Neural progenitor cell (in vitro differentiated cells): Measurements from ENCODE around the gene SLC2A5. TPM values are rescaled to one million over a fixed set of nuclear protein-coding genes. Genes with fewer than 3 reads are reported as not detected.
"Not testable (repeated sequence)": the region's sequence is repeated elsewhere in the genome, so short reads cannot be mapped to it uniquely, and the experiment has no call there.

Experiments used
- DNase-seq: peaks from one replicate; pipeline ENCODE4 v3.0.0-alpha.2; 2016; ENCODE audit warnings: low spot score
- H2AFZ ChIP-seq: fragments of 200-600 bp; sonication (generic); replicated peaks from 2 replicates; pipeline ENCODE4 v1.6.1; 2016; ENCODE audit warnings: antibody characterized with exemption
- H3F3A ChIP-seq: fragments of 200-600 bp; sonication (generic); 2 replicates; pipeline ENCODE4 v1.6.1; 2016; ENCODE audit warnings: antibody characterized with exemption, low read depth
- H3K27ac ChIP-seq: fragments of 200-600 bp; sonication (generic); 2 replicates; pipeline ENCODE4 v1.5.1; 2016; ENCODE audit warnings: mild to moderate bottlenecking
- H3K27me3 ChIP-seq: fragments of 200-600 bp; sonication (generic); 2 replicates; pipeline ENCODE4 v1.6.1; 2016; ENCODE audit warnings: mild to moderate bottlenecking, moderate library complexity
- H3K36me3 ChIP-seq: fragments of 200-600 bp; sonication (generic); 2 replicates; pipeline ENCODE4 v1.5.1; 2016
- H3K4me1 ChIP-seq: fragments of 200-600 bp; sonication (generic); 2 replicates; pipeline ENCODE4 v1.6.1; 2016; ENCODE audit warnings: mixed run types
- H3K4me2 ChIP-seq: fragments of 200-600 bp; sonication (generic); 2 replicates; pipeline ENCODE4 v1.6.1; 2016
- H3K4me3 ChIP-seq: fragments of 200-600 bp; sonication (generic); 2 replicates; pipeline ENCODE4 v1.5.1; 2016
- H3K79me2 ChIP-seq: fragments of 200-600 bp; sonication (generic); 2 replicates; pipeline ENCODE4 v1.6.1; 2016; ENCODE audit warnings: low read depth
- H3K9ac ChIP-seq: fragments of 200-600 bp; sonication (generic); 2 replicates; pipeline ENCODE4 v1.6.1; 2016
- H3K9me3 ChIP-seq: fragments of 200-600 bp; sonication (generic); 2 replicates; pipeline ENCODE4 v1.5.1; 2016; ENCODE audit warnings: low read depth
- H4K20me1 ChIP-seq: fragments of 200-600 bp; sonication (generic); 2 replicates; pipeline ENCODE4 v1.6.1; 2016; ENCODE audit warnings: low read depth
- H3K27ac Mint-ChIP-seq: 3 replicates; pipeline ENCODE4 v1.8.0; 2021; ENCODE audit warnings: mixed read lengths
- H3K27me3 Mint-ChIP-seq: 2 replicates; pipeline ENCODE4 v1.8.0; 2022; ENCODE audit warnings: low read depth, mild to moderate bottlenecking, inconsistent platforms, moderate library complexity, mixed read lengths; ENCODE audit not compliant: insufficient read depth
- H3K36me3 Mint-ChIP-seq: 3 replicates; pipeline ENCODE4 v1.8.0; 2021; ENCODE audit warnings: mixed read lengths
- H3K4me1 Mint-ChIP-seq: 3 replicates; pipeline ENCODE4 v1.8.0; 2021; ENCODE audit warnings: mixed read lengths
- H3K4me3 Mint-ChIP-seq: 3 replicates; pipeline ENCODE4 v1.8.0; 2021; ENCODE audit warnings: mild to moderate bottlenecking, moderate library complexity, mixed read lengths
- H3K9me3 Mint-ChIP-seq: 3 replicates; pipeline ENCODE4 v1.8.0; 2020; ENCODE audit warnings: mixed read lengths
- CTCF ChIP-seq: fragments of 200-600 bp; sonication (generic); IDR thresholded peaks from 2 replicates; pipeline ENCODE4 v1.5.1; 2017; ENCODE audit warnings: antibody characterized with exemption, mild to moderate bottlenecking
- EZH2 ChIP-seq: fragments of 200-600 bp; sonication (generic); IDR thresholded peaks from 2 replicates; pipeline ENCODE4 v1.6.1; 2017; ENCODE audit warnings: antibody characterized with exemption, mild to moderate bottlenecking, moderate library complexity
- EZH2phosphoT487 ChIP-seq: fragments of 200-600 bp; sonication (generic); IDR thresholded peaks from 2 replicates; pipeline ENCODE4 v1.6.1; 2017; ENCODE audit warnings: antibody characterized with exemption
- total RNA-seq: library from RNA; depleted of rRNA; stranded (reverse); fragments of >200 nt; gene quantifications from 2 replicates; pipeline ENCODE4 v1.2.3, GENCODE V29; 2015; ENCODE audit warnings: low replicate concordance

The SLC2A5 gene
- total RNA-seq, 1 donor from 2014 or later = not detected

- Mint-ChIP-seq H3K9me3 (peaks cover 1% of the 10 kb centered on the region), H3K4me1 (peaks cover 9% of the 10 kb centered on the region), H3K4me3 (no peak overlapping the region), H3K36me3 (no peaks in the 10 kb centered on the region), H3K27ac (no peak overlapping the region), H3K27me3 (peaks cover 14% of the 10 kb centered on the region)
- TF ChIP-seq CTCF = no peak
- no peak for TF ChIP-seq EZH2
- TF ChIP-seq EZH2phosphoT487 = no peak
- Histone ChIP-seq H2AFZ (no peak overlapping the region), H3K79me2 (no peaks in the 10 kb centered on the region), H3K27ac (no peak overlapping the region), H3K4me1 (no peaks in the 10 kb centered on the region), H3F3A (no peaks in the 10 kb centered on the region), H3K4me2 (no peak overlapping the region), H3K9me3 (no peaks in the 10 kb centered on the region), H3K36me3 (no peaks in the 10 kb centered on the region), H4K20me1 (no peaks in the 10 kb centered on the region), H3K4me3 (no peak overlapping the region), H3K9ac (no peak overlapping the region), H3K27me3 (no peaks in the 10 kb centered on the region)
- no peak for DNase-seq
These were observed 44.6 kb downstream of the SLC2A5 start for GRCh38 chr1:9024837-9025236.

- Mint-ChIP-seq H3K27ac (no peak overlapping the region), H3K9me3 (no peaks in the 10 kb centered on the region), H3K27me3 (peaks cover 8% of the 10 kb centered on the region), H3K36me3 (no peaks in the 10 kb centered on the region), H3K4me3 (no peak overlapping the region), H3K4me1 (peaks cover 16% of the 10 kb centered on the region)
- Histone ChIP-seq H2AFZ (no peak overlapping the region), H3K4me2 (no peak overlapping the region), H3K79me2 (no peaks in the 10 kb centered on the region), H3K4me1 (no peaks in the 10 kb centered on the region), H4K20me1 (no peaks in the 10 kb centered on the region), H3F3A (no peaks in the 10 kb centered on the region), H3K36me3 (no peaks in the 10 kb centered on the region), H3K9ac (no peak overlapping the region), H3K27me3 (no peaks in the 10 kb centered on the region), H3K4me3 (no peak overlapping the region), H3K27ac (no peak overlapping the region), H3K9me3 (no peaks in the 10 kb centered on the region)
- TF ChIP-seq CTCF = no peak
- TF ChIP-seq EZH2phosphoT487 = no peak
- no peak for TF ChIP-seq EZH2
- no peak for DNase-seq
These were observed 46.7 kb downstream of the SLC2A5 start for GRCh38 chr1:9022773-9023172.

GRCh38 chr1:9022026-9022738 is 47.3 kb downstream of the SLC2A5 start:
- H3F3A ChIP-seq, H3K27ac ChIP-seq, H3K4me2 ChIP-seq, H3K4me3 ChIP-seq, H3K9me3 Mint-ChIP-seq, H3K4me1 ChIP-seq, H3K27me3 Mint-ChIP-seq, H3K27me3 ChIP-seq, H3K36me3 ChIP-seq, H3K36me3 Mint-ChIP-seq, H4K20me1 ChIP-seq, H3K27ac Mint-ChIP-seq, DNase-seq, H3K79me2 ChIP-seq, H3K9me3 ChIP-seq, H3K4me3 Mint-ChIP-seq, H2AFZ ChIP-seq, H3K9ac ChIP-seq: not testable (repeated sequence)
- peaks cover 16% of the 10 kb centered on the region for H3K4me1 Mint-ChIP-seq

- H4K20me1 ChIP-seq = no peaks in the 10 kb centered on the region
- peaks cover 15% of the 10 kb centered on the region for H3K4me1 Mint-ChIP-seq
- TF ChIP-seq EZH2phosphoT487 (no peak), CTCF (no peak), EZH2 (no peak)
- no peaks in the 10 kb centered on the region for H3K9me3 ChIP-seq
- H3K9me3 Mint-ChIP-seq = no peaks in the 10 kb centered on the region
- no peaks in the 10 kb centered on the region for H3K79me2 ChIP-seq
- peak overlapping the region; percentile 57 for H3K27ac Mint-ChIP-seq
- H3K36me3 Mint-ChIP-seq = no peaks in the 10 kb centered on the region
- H2AFZ ChIP-seq = no peak overlapping the region
- no peak overlapping the region for H3K4me3 Mint-ChIP-seq
- no peak overlapping the region for H3K4me3 ChIP-seq
- H3K36me3 ChIP-seq = no peaks in the 10 kb centered on the region
- no peak overlapping the region for H3K9ac ChIP-seq
- H3K27me3 Mint-ChIP-seq = peaks cover 10% of the 10 kb centered on the region
- DNase-seq = no peak
- no peaks in the 10 kb centered on the region for H3K27me3 ChIP-seq
- no peak overlapping the region for H3K4me2 ChIP-seq
- no peaks in the 10 kb centered on the region for H3K4me1 ChIP-seq
- H3F3A ChIP-seq = no peaks in the 10 kb centered on the region
- H3K27ac ChIP-seq = no peak overlapping the region
These were observed 49.1 kb downstream of the SLC2A5 start for GRCh38 chr1:9020305-9020704.
